Effector memory CD4-positive, alpha-beta T cell (primary cell): ENCODE measurements around the gene ESPNL.
"Not testable (repeated sequence)": the region's sequence is repeated elsewhere in the genome, so short reads cannot be mapped to it uniquely, and the experiment has no call there.

Experiments
- DNase-seq, 3 donors: peaks; one replicate each; pipeline ENCODE4 v3.0.0-alpha.2; 2020
- H3K27ac ChIP-seq: 2 replicates; pipeline ENCODE4 v1.7.0; 2013; ENCODE audit warnings: mild to moderate bottlenecking, low read length, moderate library complexity; ENCODE audit not compliant: insufficient read depth, poor library complexity, severe bottlenecking
- H3K27me3 ChIP-seq: replicated peaks from 2 replicates; pipeline ENCODE4 v1.7.0; 2013; ENCODE audit warnings: mild to moderate bottlenecking, low read length; ENCODE audit not compliant: insufficient read depth, control insufficient read depth, poor library complexity, severe bottlenecking
- H3K36me3 ChIP-seq: 2 replicates; pipeline ENCODE4 v1.7.0; 2013; ENCODE audit warnings: mild to moderate bottlenecking, low read length, moderate library complexity; ENCODE audit not compliant: control insufficient read depth, insufficient read depth
- H3K4me1 ChIP-seq: 2 replicates; pipeline ENCODE4 v1.7.0; 2013; ENCODE audit warnings: low read length, mild to moderate bottlenecking; ENCODE audit not compliant: control insufficient read depth, insufficient read depth, poor library complexity, severe bottlenecking
- H3K4me3 ChIP-seq: 2 replicates; pipeline ENCODE4 v1.7.0; 2013; ENCODE audit warnings: low read length, low read depth, mild to moderate bottlenecking; ENCODE audit not compliant: insufficient read depth, poor library complexity, severe bottlenecking
- H3K9me3 ChIP-seq: 2 replicates; pipeline ENCODE4 v1.7.0; 2013; ENCODE audit warnings: mild to moderate bottlenecking, low read length, moderate library complexity; ENCODE audit not compliant: control insufficient read depth

ESPNL gene

DNA sequence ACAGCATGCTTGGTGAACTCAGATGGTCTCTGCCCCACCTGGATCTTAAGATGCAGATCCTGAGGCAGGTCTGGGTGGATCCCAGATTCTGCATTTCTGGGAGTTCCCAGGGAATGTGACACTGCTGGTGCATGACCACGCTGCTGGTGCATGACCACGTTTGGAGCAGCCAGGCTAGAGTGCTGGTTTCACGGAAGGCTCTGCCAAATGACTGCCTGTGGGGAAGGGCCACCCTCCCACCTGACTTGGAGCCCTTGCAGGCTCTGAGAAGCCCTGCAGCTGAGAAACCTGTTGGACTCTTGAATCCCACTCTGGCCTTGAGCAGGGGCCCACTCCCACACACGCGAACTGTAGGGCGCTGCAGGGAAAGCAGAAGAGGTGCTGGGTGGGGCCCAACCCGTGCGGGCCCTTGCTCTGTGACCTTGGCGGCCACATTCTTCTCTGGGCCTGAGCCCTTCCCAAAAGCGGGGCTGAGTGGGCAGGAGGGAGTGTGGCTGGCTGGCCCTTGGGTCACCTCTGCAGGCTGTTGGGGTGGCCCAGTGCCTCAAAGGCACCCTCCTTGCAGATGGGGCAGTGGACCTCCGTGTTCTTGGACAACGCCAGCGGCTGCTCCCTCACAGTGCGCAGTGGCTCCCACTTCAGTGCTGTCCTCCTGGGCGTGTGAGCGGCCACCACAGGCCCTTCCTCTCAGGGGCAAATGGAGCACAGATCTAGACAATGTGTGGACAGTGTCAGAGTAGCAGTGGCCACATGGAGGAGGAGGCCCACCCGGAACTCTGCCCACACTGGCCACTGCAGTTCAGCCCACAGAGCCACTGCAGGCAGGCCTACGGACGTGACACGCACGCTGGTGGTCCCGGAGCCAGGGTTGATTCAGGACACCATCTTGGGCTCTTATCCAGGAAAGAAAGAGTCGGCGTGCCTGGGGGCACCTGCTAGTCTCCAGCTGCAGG is 66.5 kb downstream of the ESPNL start:
- Histone ChIP-seq H3K4me1 (no peaks in the 10 kb centered on the region), H3K36me3 (peaks cover 19% of the 10 kb centered on the region), H3K9me3 (no peaks in the 10 kb centered on the region), H3K27me3 (no peaks in the 10 kb centered on the region), H3K4me3 (no peak overlapping the region), H3K27ac (no peak overlapping the region)
- no peak for DNase-seq

DNA sequence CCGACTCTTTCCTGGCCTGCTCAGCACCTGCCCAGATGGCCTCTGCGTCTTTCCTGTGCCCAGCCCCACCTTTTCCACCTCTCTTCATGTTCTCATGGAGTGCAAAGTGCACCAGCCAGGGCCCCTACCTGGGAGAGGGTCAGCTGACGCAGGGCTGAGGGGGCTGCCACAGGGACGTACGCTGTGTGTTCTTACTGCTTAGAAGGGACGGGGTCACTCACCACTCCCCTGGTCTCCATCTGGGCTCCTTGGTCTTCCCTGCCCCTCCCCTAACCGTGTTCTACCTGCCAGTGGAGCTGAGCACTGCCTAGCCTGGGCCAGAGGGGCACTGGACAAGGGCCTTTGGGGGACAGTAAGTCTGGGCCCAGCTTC is 67.2 kb downstream of the ESPNL start:
- Histone ChIP-seq H3K27ac (no peak overlapping the region), H3K4me3 (no peak overlapping the region), H3K36me3 (peaks cover 21% of the 10 kb centered on the region), H3K4me1 (no peaks in the 10 kb centered on the region), H3K9me3 (no peaks in the 10 kb centered on the region), H3K27me3 (no peaks in the 10 kb centered on the region)
- DNase-seq, result no peak

DNA sequence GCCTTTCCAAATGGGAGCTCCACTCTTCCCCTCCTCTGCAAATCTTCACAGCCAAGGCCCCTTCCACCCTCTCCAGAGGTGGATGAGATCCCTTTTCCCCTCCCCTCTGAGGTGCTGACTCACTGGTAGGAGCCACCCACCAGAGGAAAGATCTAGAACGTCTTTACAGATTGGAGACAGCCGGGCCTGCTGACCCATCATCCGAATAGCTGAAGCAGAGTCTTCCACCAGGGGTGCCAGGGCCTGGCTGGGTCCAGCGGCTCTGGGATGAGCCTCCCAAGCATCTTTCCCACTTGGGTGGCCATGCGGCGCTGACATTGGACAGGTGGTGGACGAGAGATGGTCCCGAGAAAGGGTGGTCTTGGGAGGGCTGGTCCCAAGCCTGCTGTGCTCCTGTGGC is 67.6 kb downstream of the ESPNL start:
- no peaks in the 10 kb centered on the region for H3K9me3 ChIP-seq
- no peaks in the 10 kb centered on the region for H3K27me3 ChIP-seq
- no peak overlapping the region for H3K27ac ChIP-seq
- H3K4me3 ChIP-seq, result no peak overlapping the region
- H3K4me1 ChIP-seq, result no peaks in the 10 kb centered on the region
- peaks cover 26% of the 10 kb centered on the region for H3K36me3 ChIP-seq
- no peak for DNase-seq

DNA sequence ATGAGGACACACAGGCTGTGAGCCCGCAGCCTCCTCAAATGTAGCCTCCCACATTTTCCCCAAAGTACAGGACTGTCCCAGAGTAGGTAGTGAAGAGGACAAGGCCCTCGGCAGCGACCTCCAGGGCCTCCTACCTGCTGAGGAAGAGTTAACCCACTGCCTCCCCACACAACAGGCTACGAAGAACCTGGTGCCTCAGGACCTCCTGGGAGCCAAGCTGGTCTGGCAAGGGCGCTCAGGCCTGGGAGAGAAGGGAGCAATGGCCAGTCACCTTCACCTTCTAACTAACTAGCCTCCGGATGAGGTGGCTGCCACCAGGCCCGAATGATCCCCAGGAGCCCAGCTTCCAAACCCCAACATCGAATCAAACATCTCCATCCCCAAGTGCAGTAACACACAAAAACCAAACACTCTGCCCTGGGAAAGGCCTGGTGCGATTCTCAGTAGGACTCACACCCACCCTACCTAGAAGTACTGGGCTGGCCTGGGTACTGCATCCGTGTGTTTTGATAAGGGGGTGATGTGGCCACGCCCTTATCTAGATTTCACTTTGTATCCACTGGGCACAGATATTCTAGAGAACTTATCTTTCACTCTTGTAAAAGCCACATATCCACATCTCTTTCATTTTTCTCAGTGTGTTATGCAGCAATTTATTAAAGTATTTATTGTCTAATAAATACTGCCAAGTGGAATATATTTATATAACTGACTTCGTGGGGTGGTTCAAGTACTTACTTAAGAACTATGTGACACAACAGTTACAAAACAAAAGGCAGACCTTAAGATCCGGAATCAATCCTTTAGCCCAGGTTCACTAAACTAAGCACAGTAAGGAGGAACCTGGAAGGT is 68.3 kb downstream of the ESPNL start:
- no peaks in the 10 kb centered on the region for H3K4me1 ChIP-seq
- no peak overlapping the region for H3K27ac ChIP-seq
- no peaks in the 10 kb centered on the region for H3K9me3 ChIP-seq
- no peak overlapping the region for H3K4me3 ChIP-seq
- DNase-seq, result no peak
- H3K36me3 ChIP-seq, result peaks cover 32% of the 10 kb centered on the region
- H3K27me3 ChIP-seq, result no peaks in the 10 kb centered on the region

DNA sequence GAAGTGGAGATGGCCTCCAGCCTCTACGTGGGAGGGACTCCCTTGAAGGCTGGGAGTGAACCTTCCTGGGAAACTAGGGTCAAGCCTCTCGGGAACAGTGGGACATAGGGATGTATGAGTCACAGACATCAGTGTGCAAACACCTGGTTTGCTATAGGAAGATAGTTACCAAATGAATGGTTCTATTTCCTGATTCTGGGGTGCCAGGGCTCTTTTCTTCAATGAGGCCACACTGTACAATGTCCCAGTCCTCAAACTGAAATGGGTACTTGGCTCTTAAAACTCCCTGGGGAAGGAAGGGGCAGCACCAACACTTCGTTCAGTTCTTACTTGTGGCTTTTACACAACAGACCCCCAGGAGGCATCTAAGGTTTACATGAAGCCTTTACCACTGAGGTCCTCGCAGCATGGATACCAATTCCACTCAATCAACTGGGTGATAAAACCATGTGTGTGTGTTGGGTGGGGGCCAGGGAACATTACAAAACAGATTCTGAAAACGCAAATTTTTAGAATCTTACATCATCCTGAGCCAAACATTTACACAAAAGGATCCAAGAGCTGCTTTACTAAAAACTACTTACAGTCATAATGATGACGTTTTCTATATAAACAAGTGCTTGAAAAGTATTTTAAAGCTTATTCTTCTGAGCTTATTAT is 69.0 kb downstream of the ESPNL start:
- peaks cover 37% of the 10 kb centered on the region for H3K36me3 ChIP-seq
- no peak overlapping the region for H3K27ac ChIP-seq
- DNase-seq, result no peak

DNA sequence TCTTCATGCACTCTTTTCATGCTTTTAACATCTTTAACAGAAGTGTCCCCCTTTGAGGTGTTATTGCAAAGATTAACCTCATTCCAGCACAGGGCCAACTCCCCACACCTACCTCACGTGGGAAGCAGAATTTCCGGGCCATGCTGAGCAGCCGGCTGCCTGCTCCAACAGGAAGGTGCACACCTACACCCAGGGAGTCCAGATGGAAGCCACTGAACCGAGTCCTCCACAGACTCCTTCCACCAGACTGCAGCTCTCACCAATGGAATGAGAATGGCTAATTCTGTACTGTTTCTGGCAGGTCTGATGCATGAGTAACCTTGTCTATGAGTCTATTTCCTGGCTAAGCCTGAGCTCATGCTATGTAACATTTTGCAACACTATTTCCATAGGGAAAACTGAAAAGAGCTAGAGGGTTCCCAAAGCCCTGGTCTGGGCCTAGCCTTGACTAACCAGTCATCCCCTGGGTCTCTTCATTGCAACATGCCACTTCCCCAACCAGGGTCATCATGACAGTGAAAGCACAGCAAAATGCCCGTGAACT is 69.6 kb downstream of the ESPNL start:
- no peak overlapping the region for H3K27ac ChIP-seq

More for the DNA sequence above, 69.0 kb downstream of the ESPNL start:
- H3K9me3 ChIP-seq, result no peaks in the 10 kb centered on the region
- no peaks in the 10 kb centered on the region for H3K27me3 ChIP-seq
- no peaks in the 10 kb centered on the region for H3K4me1 ChIP-seq
- H3K4me3 ChIP-seq, result no peak overlapping the region

DNA sequence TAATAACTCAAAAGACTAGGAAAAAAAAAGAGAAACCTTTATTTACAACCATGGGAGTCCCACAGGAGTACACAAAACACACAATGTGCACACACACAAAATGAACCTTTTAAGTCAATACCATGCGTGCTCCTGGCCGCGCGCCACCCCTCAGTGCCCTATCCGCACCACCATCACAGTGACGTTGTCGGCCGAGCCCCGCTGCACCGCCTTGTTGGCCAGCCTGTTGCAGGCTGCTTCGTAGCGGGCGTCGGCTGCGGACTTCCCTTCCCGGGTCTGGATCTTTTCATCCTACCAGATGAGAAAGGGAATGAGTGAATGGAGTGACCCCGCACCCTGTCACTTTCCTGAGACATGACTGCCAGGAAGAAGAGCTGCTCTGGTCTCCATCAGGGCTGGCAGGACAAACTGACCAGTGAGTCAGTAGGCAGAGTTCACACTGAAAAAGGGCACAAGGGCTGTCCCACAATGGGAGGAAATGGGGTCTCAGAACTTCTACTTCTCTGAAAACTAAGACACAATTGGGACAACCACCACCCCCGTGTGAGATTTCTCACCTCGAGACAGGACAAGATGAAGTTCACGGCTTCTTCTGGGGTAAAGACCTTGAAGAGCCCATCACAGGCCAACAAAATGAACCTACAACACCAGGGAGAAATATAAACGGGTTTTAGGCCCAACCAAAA is 70.4 kb downstream of the ESPNL start:
- H3K4me1 ChIP-seq, result no peaks in the 10 kb centered on the region
- H3K4me3 ChIP-seq, result no peak overlapping the region
- H3K27ac ChIP-seq, result no peak overlapping the region
- H3K27me3 ChIP-seq, result no peaks in the 10 kb centered on the region
- no peak for DNase-seq
- no peaks in the 10 kb centered on the region for H3K9me3 ChIP-seq
- H3K36me3 ChIP-seq, result peaks cover 50% of the 10 kb centered on the region

More for the DNA sequence above, 69.6 kb downstream of the ESPNL start:
- H3K36me3 ChIP-seq, result peaks cover 43% of the 10 kb centered on the region
- no peaks in the 10 kb centered on the region for H3K9me3 ChIP-seq
- H3K4me3 ChIP-seq, result no peak overlapping the region
- no peak for DNase-seq
- no peaks in the 10 kb centered on the region for H3K27me3 ChIP-seq
- no peaks in the 10 kb centered on the region for H3K4me1 ChIP-seq

DNA sequence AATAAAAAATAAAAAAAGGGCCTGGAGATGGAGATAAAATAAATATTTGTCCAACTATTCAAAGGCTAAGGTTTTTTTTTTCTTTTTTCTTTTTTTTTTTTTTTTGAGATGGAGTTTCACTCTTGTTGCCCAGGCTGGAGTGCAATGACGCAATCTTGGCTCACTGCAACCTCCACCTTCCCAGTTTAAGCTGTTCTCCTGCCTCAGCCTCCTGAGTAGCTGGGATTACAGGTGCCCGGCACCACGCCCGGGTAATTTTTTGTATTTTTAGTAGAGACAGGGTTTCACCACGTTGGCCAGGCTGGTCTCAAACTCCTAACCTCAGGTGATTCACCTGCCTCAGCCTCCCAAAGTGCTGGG is 70.9 kb downstream of the ESPNL start:
- not testable (repeated sequence) for H3K4me1 ChIP-seq, H3K27ac ChIP-seq, DNase-seq, H3K27me3 ChIP-seq, H3K4me3 ChIP-seq, H3K9me3 ChIP-seq
- peaks cover 52% of the 10 kb centered on the region for H3K36me3 ChIP-seq

DNA sequence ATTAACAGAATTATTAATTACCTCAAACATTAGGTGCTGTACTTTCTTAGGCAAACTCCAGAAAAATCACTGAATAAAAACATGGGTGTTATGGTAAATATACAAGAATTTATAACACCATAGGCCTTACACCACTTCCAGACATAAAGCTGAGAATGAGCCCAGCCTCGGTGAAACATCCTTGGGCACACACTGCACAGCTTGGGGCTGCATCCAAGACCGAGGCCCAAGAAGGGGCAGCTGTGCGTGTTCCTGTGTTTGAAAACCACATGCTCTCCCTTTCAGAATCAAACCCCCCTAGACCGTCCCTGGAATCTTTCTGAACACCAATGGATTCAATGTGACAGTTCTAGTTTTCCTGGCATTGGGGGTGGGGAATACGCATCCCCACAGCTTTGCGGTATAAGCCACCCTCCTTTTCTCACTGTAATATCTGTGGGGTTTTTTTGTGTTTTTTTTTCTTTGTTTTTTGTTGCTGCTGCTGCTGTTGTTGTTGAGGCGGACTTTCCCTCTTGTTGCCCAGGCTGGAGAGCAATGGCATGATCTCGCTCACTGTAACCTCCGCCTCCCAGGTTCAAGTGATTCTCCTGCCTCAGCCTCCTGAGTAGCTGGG is 71.5 kb downstream of the ESPNL start:
- H3K36me3 ChIP-seq, result peaks cover 56% of the 10 kb centered on the region
- H3K27ac ChIP-seq, result no peak overlapping the region
- H3K4me1 ChIP-seq, result no peaks in the 10 kb centered on the region
- H3K27me3 ChIP-seq, result no peaks in the 10 kb centered on the region
- H3K9me3 ChIP-seq, result no peaks in the 10 kb centered on the region
- no peak overlapping the region for H3K4me3 ChIP-seq
- DNase-seq, result no peak
